Measurements from ENCODE around the gene MYBBP1A. TPM values are rescaled to one million over a fixed set of nuclear protein-coding genes. Genes with fewer than 3 reads are reported as not detected.

MYBBP1A gene
- total RNA-seq, 3 donors from 2014 or later = 261 to 278 (median 263) TPM

GRCh38 chr17:4508207-4508606 lies 47.0 kb downstream of the MYBBP1A start:
- H3K9me3 Mint-ChIP-seq = no peaks in the 10 kb centered on the region
- no peak overlapping the region for H3K4me3 Mint-ChIP-seq
- peaks cover 8% of the 10 kb centered on the region for H3K27me3 Mint-ChIP-seq (ENCODE audit: low read depth)
- no peak for ATAC-seq
- DNase-seq = no peak
- peaks cover 28% of the 10 kb centered on the region for H3K4me1 Mint-ChIP-seq (ENCODE audit: low read depth)
- no peaks in the 10 kb centered on the region for H3K36me3 Mint-ChIP-seq (ENCODE audit: insufficient read depth)

GRCh38 chr17:4507361-4508111 lies 47.6 kb downstream of the MYBBP1A start:
- DNase-seq (no peak), ATAC-seq (no peak)
- Mint-ChIP-seq H3K27me3 (ENCODE audit: low read depth) (peaks cover 14% of the 10 kb centered on the region), H3K36me3 (ENCODE audit: insufficient read depth) (no peaks in the 10 kb centered on the region), H3K4me3 (no peak overlapping the region), H3K4me1 (ENCODE audit: low read depth) (peaks cover 28% of the 10 kb centered on the region), H3K9me3 (no peaks in the 10 kb centered on the region)

- Mint-ChIP-seq H3K9me3 (no peaks in the 10 kb centered on the region), H3K36me3 (ENCODE audit: insufficient read depth) (no peaks in the 10 kb centered on the region), H3K4me1 (ENCODE audit: low read depth) (peaks cover 28% of the 10 kb centered on the region), H3K4me3 (no peak overlapping the region), H3K27me3 (ENCODE audit: low read depth) (peaks cover 18% of the 10 kb centered on the region)
- no peak for DNase-seq
- ATAC-seq = no peak
These were observed 48.3 kb downstream of the MYBBP1A start for GRCh38 chr17:4506892-4507291.

DNA sequence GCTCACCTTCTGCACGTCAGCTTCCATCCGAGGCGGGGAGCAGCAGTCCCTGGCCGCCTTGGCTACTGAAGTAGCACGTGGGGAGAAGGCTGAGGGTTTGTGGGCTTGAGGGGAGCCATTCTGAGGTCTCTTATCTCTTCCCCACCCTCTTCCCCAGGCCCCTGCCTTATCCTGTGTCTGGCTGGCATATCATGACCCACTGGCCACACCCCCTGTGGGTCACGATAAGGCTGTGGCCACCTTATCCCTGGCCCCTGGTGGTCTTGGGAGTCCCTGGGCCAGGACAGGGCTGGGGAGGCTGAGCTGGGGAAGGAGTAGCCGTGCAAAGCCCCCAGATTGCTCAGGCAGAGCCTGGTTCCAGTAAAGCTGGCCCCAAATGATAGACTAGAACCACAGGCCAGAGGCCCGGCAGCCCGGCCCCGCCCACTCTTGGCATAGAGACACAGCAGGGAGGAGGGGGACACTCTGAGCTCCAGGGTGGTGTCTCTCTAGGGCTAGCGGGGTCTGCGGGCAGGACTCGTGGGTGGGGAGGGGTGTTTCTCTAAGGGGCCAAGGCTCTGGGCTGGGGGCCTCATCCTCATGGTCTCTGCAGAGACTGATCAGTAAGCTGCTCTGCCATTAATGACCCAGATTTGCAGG lies 48.9 kb downstream of the MYBBP1A start:
- H3K36me3 Mint-ChIP-seq (ENCODE audit: insufficient read depth) = no peaks in the 10 kb centered on the region
- no peaks in the 10 kb centered on the region for H3K9me3 Mint-ChIP-seq
- no peak overlapping the region for H3K4me3 Mint-ChIP-seq
- ATAC-seq (no peak), DNase-seq (no peak)
- peaks cover 31% of the 10 kb centered on the region for H3K4me1 Mint-ChIP-seq (ENCODE audit: low read depth)
- peaks cover 22% of the 10 kb centered on the region for H3K27me3 Mint-ChIP-seq (ENCODE audit: low read depth)

GRCh38 chr17:4505187-4505586 lies 50.0 kb downstream of the MYBBP1A start:
- H3K27me3 Mint-ChIP-seq (ENCODE audit: low read depth) = peaks cover 31% of the 10 kb centered on the region
- H3K4me3 Mint-ChIP-seq = no peak overlapping the region
- H3K36me3 Mint-ChIP-seq (ENCODE audit: insufficient read depth) = no peaks in the 10 kb centered on the region
- ATAC-seq (no peak), DNase-seq (no peak)
- H3K9me3 Mint-ChIP-seq = no peaks in the 10 kb centered on the region
- peaks cover 37% of the 10 kb centered on the region for H3K4me1 Mint-ChIP-seq (ENCODE audit: low read depth)

GRCh38 chr17:4504188-4504587 lies 51.0 kb downstream of the MYBBP1A start:
- H3K36me3 Mint-ChIP-seq (ENCODE audit: insufficient read depth) = no peaks in the 10 kb centered on the region
- DNase-seq = no peak
- no peaks in the 10 kb centered on the region for H3K9me3 Mint-ChIP-seq
- peaks cover 38% of the 10 kb centered on the region for H3K4me1 Mint-ChIP-seq (ENCODE audit: low read depth)
- peaks cover 38% of the 10 kb centered on the region for H3K27me3 Mint-ChIP-seq (ENCODE audit: low read depth)
- H3K4me3 Mint-ChIP-seq = no peak overlapping the region
- ATAC-seq = peak in 1 of 2 donors; percentile 13

GRCh38 chr17:4503283-4504025 lies 51.7 kb downstream of the MYBBP1A start:
- H3K4me3 Mint-ChIP-seq = no peak overlapping the region
- H3K36me3 Mint-ChIP-seq (ENCODE audit: insufficient read depth) = no peaks in the 10 kb centered on the region
- peaks cover 31% of the 10 kb centered on the region for H3K4me1 Mint-ChIP-seq (ENCODE audit: low read depth)
- no peak for ATAC-seq
- no peak for DNase-seq
- H3K9me3 Mint-ChIP-seq = no peaks in the 10 kb centered on the region
- peaks cover 38% of the 10 kb centered on the region for H3K27me3 Mint-ChIP-seq (ENCODE audit: low read depth)

- H3K4me1 Mint-ChIP-seq (ENCODE audit: low read depth) = peaks cover 29% of the 10 kb centered on the region
- ATAC-seq = no peak
- H3K4me3 Mint-ChIP-seq = no peak overlapping the region
- no peaks in the 10 kb centered on the region for H3K36me3 Mint-ChIP-seq (ENCODE audit: insufficient read depth)
- peaks cover 38% of the 10 kb centered on the region for H3K27me3 Mint-ChIP-seq (ENCODE audit: low read depth)
- DNase-seq = no peak
- H3K9me3 Mint-ChIP-seq = no peaks in the 10 kb centered on the region
These were observed 52.6 kb downstream of the MYBBP1A start for GRCh38 chr17:4502466-4503154.

GRCh38 chr17:4501295-4501949 lies 53.8 kb downstream of the MYBBP1A start:
- Mint-ChIP-seq H3K4me3 (no peak overlapping the region), H3K27me3 (ENCODE audit: low read depth) (peaks cover 38% of the 10 kb centered on the region), H3K36me3 (ENCODE audit: insufficient read depth) (no peaks in the 10 kb centered on the region), H3K4me1 (ENCODE audit: low read depth) (peaks cover 29% of the 10 kb centered on the region), H3K9me3 (no peaks in the 10 kb centered on the region)
- no peak for DNase-seq
- no peak for ATAC-seq

GRCh38 chr17:4500191-4500571 lies 55.0 kb downstream of the MYBBP1A start:
- ATAC-seq (no peak), DNase-seq (no peak)
- no peaks in the 10 kb centered on the region for H3K9me3 Mint-ChIP-seq
- peaks cover 38% of the 10 kb centered on the region for H3K27me3 Mint-ChIP-seq (ENCODE audit: low read depth)
- H3K4me1 Mint-ChIP-seq (ENCODE audit: low read depth) = peaks cover 29% of the 10 kb centered on the region
- no peaks in the 10 kb centered on the region for H3K36me3 Mint-ChIP-seq (ENCODE audit: insufficient read depth)
- peak overlapping the region; percentile 77 for H3K4me3 Mint-ChIP-seq

- Mint-ChIP-seq H3K36me3 (ENCODE audit: insufficient read depth) (no peaks in the 10 kb centered on the region), H3K27me3 (ENCODE audit: low read depth) (peaks cover 34% of the 10 kb centered on the region), H3K4me3 (peak overlapping the region; percentile 77), H3K4me1 (ENCODE audit: low read depth) (peaks cover 25% of the 10 kb centered on the region), H3K9me3 (no peaks in the 10 kb centered on the region)
- peak; percentile 23 to 28 for ATAC-seq
- DNase-seq = no peak
These were observed 55.6 kb downstream of the MYBBP1A start for GRCh38 chr17:4499431-4500190.

GRCh38 chr17:4498461-4499397 lies 56.5 kb downstream of the MYBBP1A start, which contains the start of gene SPNS2:
TSS of gene SPNS2 (plus strand) at chr17:4498881. CDS start at chr17:4499048, 167 bp downstream.
- DNase-seq (peak; percentile 56), ATAC-seq (peak; percentile 92 to 94)
- Mint-ChIP-seq H3K27me3 (ENCODE audit: low read depth) (peaks cover 32% of the 10 kb centered on the region), H3K36me3 (ENCODE audit: insufficient read depth) (no peaks in the 10 kb centered on the region), H3K4me3 (peak within 1 kb of the TSS; percentile 77), H3K4me1 (ENCODE audit: low read depth) (peaks cover 18% of the 10 kb centered on the region), H3K9me3 (no peaks in the 10 kb centered on the region)
